HCT116 (cell line): ENCODE results near the gene SGMS1. TPM values are rescaled to one million over a fixed set of nuclear protein-coding genes. Genes with fewer than 3 reads are reported as not detected.

Experiments
- ATAC-seq: fragments of 200-7000 bp; cut with Tn5 transposase; 2 replicates; pipeline ENCODE4 v1.9.1; 2020; ENCODE audit warnings: mild to moderate bottlenecking, moderate library complexity
- BruUV-seq: library from RNA; stranded (reverse); fragments of 400-500 nt; replicated peaks from 2 replicates; lab custom pipeline; 2021; lab: Mats Ljungman, UMichigan
- CTCF ChIA-PET: fragments of 300-600 bp; sonication (Branson Sonifier 250); formaldehyde crosslinking; loops from one replicate; lab custom pipeline; 2021; ENCODE audit warnings: antibody characterized with exemption; lab: Charles Lee
- POLR2A ChIA-PET: fragments of 300-600, 350-600 bp; sonication (Branson Sonifier 250); formaldehyde crosslinking; loops from one replicate; lab custom pipeline; 2021; ENCODE audit warnings: antibody characterized with exemption; lab: Charles Lee
- RAD21 ChIA-PET, 2 experiments: fragments of 300-600 bp; sonication (Branson Sonifier 250); formaldehyde crosslinking; loops; one replicate each; lab custom pipeline; 2023; ENCODE audit warnings: low total read pairs in 2 of 2; ENCODE audit not compliant: uncharacterized antibody in 2 of 2, unreplicated experiment in 2 of 2, low non-redundant PET in 1 of 2; lab: Charles Lee
- DNase-seq: peaks from one replicate; pipeline ENCODE4 v3.0.0-alpha.2; 2010; ENCODE audit warnings: low read depth, low spot score
- H2AFZ ChIP-seq: fragments of 200-600 bp; shearing (Covaris generic), sonication (generic); 2 replicates; pipeline ENCODE4 v1.6.1; 2017; ENCODE audit warnings: low read depth, mixed run types, mixed read lengths, antibody characterized with exemption, low read length; ENCODE audit not compliant: poor library complexity, severe bottlenecking
- H3K27ac ChIP-seq: 2 replicates; pipeline ENCODE4 v1.5.1; 2012; ENCODE audit warnings: low read depth, low read length
- H3K27me3 ChIP-seq: fragments of 200-600 bp; sonication (generic); 2 replicates; pipeline ENCODE4 v1.6.1; 2016; ENCODE audit warnings: mixed run types, low read length, mixed read lengths; ENCODE audit not compliant: insufficient read depth
- H3K36me3 ChIP-seq, 2 experiments: fragments of 200-500 bp in 1 of 2; fragments of 200-600 bp in 1 of 2; sonication (Bioruptor generic) in 1 of 2; sonication (generic) in 1 of 2; 2 replicates each; pipeline versions ENCODE4 v1.5.1 to v1.6.1; 2014 to 2016; ENCODE audit warnings: low read length in 2 of 2, inconsistent platforms in 1 of 2, mixed read lengths in 1 of 2, mixed run types in 1 of 2; ENCODE audit not compliant: insufficient read depth in 2 of 2, control insufficient read depth in 1 of 2
- H3K4me1 ChIP-seq, 2 experiments: fragments of 200-600 bp in 1 of 2; sonication (generic) in 1 of 2; 2 replicates each; pipeline versions ENCODE4 v1.5.1 to v1.6.1; 2012 to 2017; ENCODE audit warnings: low read length in 2 of 2, inconsistent platforms in 1 of 2, mild to moderate bottlenecking in 1 of 2, mixed read lengths in 1 of 2, mixed run types in 1 of 2, moderate library complexity in 1 of 2; ENCODE audit not compliant: insufficient read depth in 2 of 2, control insufficient read depth in 1 of 2
- H3K4me2 ChIP-seq: fragments of 200-600 bp; sonication (generic); 2 replicates; pipeline ENCODE4 v1.6.1; 2017; ENCODE audit warnings: mixed run types, low read length, mixed read lengths
- H3K4me3 ChIP-seq, 2 experiments: fragments of 200-600 bp in 1 of 2; sonication (generic) in 1 of 2; replicated peaks in 1 of 2; 2 replicates each; pipeline ENCODE4 v1.5.1; 2011 to 2016; ENCODE audit warnings: low read length in 2 of 2, control low read depth in 1 of 2, low read depth in 1 of 2, mild to moderate bottlenecking in 1 of 2, mixed read lengths in 1 of 2, mixed run types in 1 of 2
- H3K79me2 ChIP-seq: fragments of 200-600 bp; sonication (generic); 2 replicates; pipeline ENCODE4 v1.6.1; 2017; ENCODE audit warnings: mild to moderate bottlenecking, mixed run types, low read length, moderate library complexity, mixed read lengths; ENCODE audit not compliant: insufficient read depth
- H3K9ac ChIP-seq: fragments of 200-600 bp; sonication (generic); 2 replicates; pipeline ENCODE4 v1.6.1; 2016; ENCODE audit warnings: low read length, mixed read lengths
- H3K9me2 ChIP-seq: fragments of 200-600 bp; sonication (generic), shearing (Covaris generic); 2 replicates; pipeline ENCODE4 v1.6.1; 2017; ENCODE audit warnings: mixed run types, mild to moderate bottlenecking, moderate library complexity; ENCODE audit not compliant: insufficient read depth
- H3K9me3 ChIP-seq, 2 experiments: fragments of 200-500 bp in 1 of 2; fragments of 200-600 bp in 1 of 2; sonication (Bioruptor generic) in 1 of 2; sonication (generic) in 1 of 2; 2 replicates each; pipeline ENCODE4 v1.6.1; 2014 to 2017; ENCODE audit warnings: low read length in 2 of 2, mixed read lengths in 2 of 2, inconsistent platforms in 1 of 2, low read depth in 1 of 2, mild to moderate bottlenecking in 1 of 2, mixed run types in 1 of 2, moderate library complexity in 1 of 2; ENCODE audit not compliant: control insufficient read depth in 1 of 2, insufficient read depth in 1 of 2
- H4K20me1 ChIP-seq: fragments of 200-600 bp; sonication (generic), shearing (Covaris generic); 2 replicates; pipeline ENCODE4 v1.6.1; 2017; ENCODE audit warnings: mixed run types, mild to moderate bottlenecking, moderate library complexity; ENCODE audit not compliant: insufficient read depth
- ATF3 ChIP-seq: IDR thresholded peaks from 2 replicates; pipeline ENCODE4 v1.6.1; 2012
- CEBPB ChIP-seq: IDR thresholded peaks from 2 replicates; pipeline ENCODE4 v1.6.1; 2012; ENCODE audit warnings: low read depth
- POLR2AphosphoS5 ChIP-seq: IDR thresholded peaks from 2 replicates; pipeline ENCODE4 v1.6.1; 2011; ENCODE audit warnings: mild to moderate bottlenecking, low read depth, low read length, moderate library complexity
- RAD21 ChIP-seq: IDR thresholded peaks from 2 replicates; pipeline ENCODE4 v1.6.1; 2012; ENCODE audit warnings: low read depth, mild to moderate bottlenecking
- REST ChIP-seq: IDR thresholded peaks from 2 replicates; pipeline ENCODE4 v1.6.1; 2012; ENCODE audit warnings: low read depth
- TCF7L2 ChIP-seq: IDR thresholded peaks from 2 replicates; pipeline ENCODE4 v1.7.0; 2011; ENCODE audit warnings: borderline replicate concordance, inconsistent platforms; ENCODE audit not compliant: insufficient read depth, insufficient read length; ENCODE audit errors: extremely low read depth
- ZNF274 ChIP-seq: fragments of 200-500 bp; sonication (Bioruptor generic); IDR thresholded peaks from 2 replicates; pipeline ENCODE4 v1.6.1; 2014; ENCODE audit warnings: mild to moderate bottlenecking, low read depth, low read length, inconsistent platforms
- intact Hi-C: fragments of 100-400 bp; cut with micrococcal nuclease; formaldehyde crosslinking; loops from 2 replicates; pipeline ENCODE4 v1.10.0; 2022
- total RNA-seq: library from RNA; stranded (reverse); gene quantifications from one replicate; pipeline ENCODE4 v1.2.1, GENCODE V29; 2021; ENCODE audit not compliant: unreplicated experiment
- TF ChIP-seq, protein P1 (sequence below), 3 experiments: fragments of 200-600 bp in 1 of 3; sonication (generic) in 1 of 3; IDR thresholded peaks in 2 of 3; conservative IDR thresholded peaks in 1 of 3; 2 replicates each; pipeline ENCODE4 v1.5.1; 2012 to 2017; ENCODE audit warnings: low read depth in 2 of 3, low read length in 2 of 3, antibody characterized with exemption in 1 of 3, borderline replicate concordance in 1 of 3, control low read depth in 1 of 3, mild to moderate bottlenecking in 1 of 3, mixed read lengths in 1 of 3, mixed run types in 1 of 3, moderate library complexity in 1 of 3; ENCODE audit not compliant: insufficient read depth in 1 of 3

The SGMS1 gene
- total RNA-seq, 1 experiment from 2014 or later: 29.1 TPM

GRCh38 chr10:50403074-50403473 is 220.7 kb downstream of the SGMS1 start:
- Histone ChIP-seq H3K27ac (no peak overlapping the region), H3K79me2 (peaks cover 56% of the 10 kb centered on the region), H3K9me2 (no peaks in the 10 kb centered on the region), H3K27me3 (no peaks in the 10 kb centered on the region), H3K9me3 (no peaks in the 10 kb centered on the region), H2AFZ (no peak overlapping the region), H3K4me1 (peaks cover 28 to 30% of the 10 kb centered on the region in 2 experiments), H4K20me1 (no peaks in the 10 kb centered on the region), H3K9ac (no peak overlapping the region), H3K4me3 (no peak overlapping the region), H3K36me3 (no peaks in the 10 kb centered on the region), H3K4me2 (no peak overlapping the region)
- ATAC-seq (no peak), DNase-seq (no peak)
- no TSS peak for BruUV-seq
- TF ChIP-seq REST: no peak
- CTCF ChIA-PET: no interaction called here
- POLR2A ChIA-PET: no interaction called here
- intact Hi-C loops: no loop called here
- RAD21 ChIA-PET: no interaction called here

GRCh38 chr10:50402466-50402865 is 221.3 kb downstream of the SGMS1 start:
- TF ChIP-seq RAD21: no peak
- TF ChIP-seq ATF3: no peak
- no peak for TF ChIP-seq ZNF274
- no peak for TF ChIP-seq TCF7L2
- no peak for TF ChIP-seq POLR2AphosphoS5
- TF ChIP-seq CEBPB: no peak
- TF ChIP-seq, protein P1, sequence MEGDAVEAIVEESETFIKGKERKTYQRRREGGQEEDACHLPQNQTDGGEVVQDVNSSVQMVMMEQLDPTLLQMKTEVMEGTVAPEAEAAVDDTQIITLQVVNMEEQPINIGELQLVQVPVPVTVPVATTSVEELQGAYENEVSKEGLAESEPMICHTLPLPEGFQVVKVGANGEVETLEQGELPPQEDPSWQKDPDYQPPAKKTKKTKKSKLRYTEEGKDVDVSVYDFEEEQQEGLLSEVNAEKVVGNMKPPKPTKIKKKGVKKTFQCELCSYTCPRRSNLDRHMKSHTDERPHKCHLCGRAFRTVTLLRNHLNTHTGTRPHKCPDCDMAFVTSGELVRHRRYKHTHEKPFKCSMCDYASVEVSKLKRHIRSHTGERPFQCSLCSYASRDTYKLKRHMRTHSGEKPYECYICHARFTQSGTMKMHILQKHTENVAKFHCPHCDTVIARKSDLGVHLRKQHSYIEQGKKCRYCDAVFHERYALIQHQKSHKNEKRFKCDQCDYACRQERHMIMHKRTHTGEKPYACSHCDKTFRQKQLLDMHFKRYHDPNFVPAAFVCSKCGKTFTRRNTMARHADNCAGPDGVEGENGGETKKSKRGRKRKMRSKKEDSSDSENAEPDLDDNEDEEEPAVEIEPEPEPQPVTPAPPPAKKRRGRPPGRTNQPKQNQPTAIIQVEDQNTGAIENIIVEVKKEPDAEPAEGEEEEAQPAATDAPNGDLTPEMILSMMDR (IDR thresholded peaks at IDR 0.05 in 2 of 3, conservative IDR thresholded peaks at IDR 0.05 in 1 of 3; ENCODE audit: borderline replicate concordance in 1 of 3, insufficient read depth in 1 of 3, low read depth in 2 of 3, low read length in 2 of 3): no peak
- H3K36me3 ChIP-seq: no peaks in the 10 kb centered on the region
- H4K20me1 ChIP-seq: no peaks in the 10 kb centered on the region
- ChIA-PET POLR2A (no interaction called here), RAD21 (no interaction called here), CTCF (no interaction called here)
- ATAC-seq: no peak
- no peaks in the 10 kb centered on the region for H3K9me3 ChIP-seq
- BruUV-seq: no TSS peak
- peaks cover 53% of the 10 kb centered on the region for H3K79me2 ChIP-seq
- H3K9ac ChIP-seq: no peak overlapping the region
- H3K9me2 ChIP-seq: no peaks in the 10 kb centered on the region
- peaks cover 21 to 26% of the 10 kb centered on the region in 2 experiments for H3K4me1 ChIP-seq
- DNase-seq: no peak
- H3K4me3 ChIP-seq: no peak overlapping the region
- H3K27ac ChIP-seq: no peak overlapping the region
- H2AFZ ChIP-seq: no peak overlapping the region
- no peaks in the 10 kb centered on the region for H3K27me3 ChIP-seq
- intact Hi-C loops: no loop called here
- H3K4me2 ChIP-seq: no peak overlapping the region
